ENCODE measurements around the gene SLC25A5. TPM values are rescaled to one million over a fixed set of nuclear protein-coding genes. Genes with fewer than 3 reads are reported as not detected.

The SLC25A5 gene
- total RNA-seq, 1 donor from 2014 or later, result 73.6 TPM

DNA sequence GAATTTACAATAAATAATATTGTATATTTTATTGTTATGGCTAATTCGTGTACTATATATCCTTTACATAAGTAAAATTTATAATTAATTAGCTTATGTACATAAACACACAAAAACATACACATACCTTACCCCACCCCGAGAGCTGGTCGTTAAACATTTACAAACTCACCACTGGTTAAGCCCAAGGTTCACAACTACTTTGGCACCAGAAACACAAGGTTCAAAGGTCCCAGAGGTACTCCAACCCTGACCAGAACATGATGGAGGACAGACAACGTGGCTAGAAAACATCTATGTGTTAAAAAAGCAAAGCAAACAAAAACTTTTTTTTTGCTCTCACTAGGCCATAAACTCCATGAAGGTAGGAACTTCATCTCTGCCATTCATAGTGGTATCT is 37.7 kb downstream of the SLC25A5 start:
- no peak for DNase-seq

DNA sequence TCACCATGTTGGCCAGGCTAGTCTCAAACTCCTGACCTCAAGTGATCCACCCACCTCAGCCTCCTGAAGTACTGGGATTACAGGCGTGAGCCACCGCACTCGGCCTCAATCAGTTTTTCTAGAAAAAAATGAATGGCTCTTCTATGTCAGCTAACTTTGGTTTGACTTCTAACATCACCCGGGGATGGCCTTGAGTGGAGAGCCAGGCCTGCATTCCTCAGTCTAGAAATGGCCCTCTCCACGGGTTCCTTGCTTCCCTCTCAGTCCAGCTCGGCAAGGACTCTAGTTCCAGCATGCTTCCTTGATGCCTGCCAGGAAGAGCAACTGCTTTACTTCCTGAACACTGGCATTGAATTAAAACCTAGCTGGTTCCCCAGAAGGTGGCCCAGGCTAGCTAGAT is 39.0 kb downstream of the SLC25A5 start:
- DNase-seq, result no peak

DNA sequence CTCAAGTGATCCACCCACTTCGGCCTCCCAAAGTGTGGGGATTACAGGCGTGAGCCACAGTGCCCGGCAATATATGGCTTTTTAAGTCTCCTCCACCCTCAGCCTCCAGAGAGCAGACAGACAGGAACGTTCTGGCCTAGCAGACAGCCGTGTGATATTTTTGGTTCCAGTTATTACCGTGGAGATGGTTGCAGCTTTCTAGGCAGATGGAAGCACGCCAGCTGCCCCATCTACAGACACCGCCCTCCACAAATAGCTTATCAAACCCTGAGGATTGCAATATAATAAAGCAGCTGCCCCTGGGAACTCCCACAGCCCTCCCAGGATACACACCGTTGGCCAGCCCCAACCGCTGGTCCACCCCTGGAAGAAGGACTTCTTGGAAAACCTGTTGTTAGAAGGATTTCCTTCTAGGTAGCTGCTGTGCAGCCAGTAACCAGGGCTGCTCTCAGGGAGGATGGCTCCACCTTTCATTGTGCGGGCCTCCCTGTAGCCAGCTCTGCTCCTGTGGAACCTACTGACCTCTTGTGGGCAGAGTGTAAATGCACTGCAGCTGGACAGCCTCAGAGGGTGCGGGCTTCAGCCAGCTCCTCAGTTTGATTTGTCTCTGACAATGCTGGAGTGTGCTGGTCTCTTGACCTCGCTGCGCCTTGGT is 44.0 kb downstream of the SLC25A5 start:
- DNase-seq, result peak; percentile 1

DNA sequence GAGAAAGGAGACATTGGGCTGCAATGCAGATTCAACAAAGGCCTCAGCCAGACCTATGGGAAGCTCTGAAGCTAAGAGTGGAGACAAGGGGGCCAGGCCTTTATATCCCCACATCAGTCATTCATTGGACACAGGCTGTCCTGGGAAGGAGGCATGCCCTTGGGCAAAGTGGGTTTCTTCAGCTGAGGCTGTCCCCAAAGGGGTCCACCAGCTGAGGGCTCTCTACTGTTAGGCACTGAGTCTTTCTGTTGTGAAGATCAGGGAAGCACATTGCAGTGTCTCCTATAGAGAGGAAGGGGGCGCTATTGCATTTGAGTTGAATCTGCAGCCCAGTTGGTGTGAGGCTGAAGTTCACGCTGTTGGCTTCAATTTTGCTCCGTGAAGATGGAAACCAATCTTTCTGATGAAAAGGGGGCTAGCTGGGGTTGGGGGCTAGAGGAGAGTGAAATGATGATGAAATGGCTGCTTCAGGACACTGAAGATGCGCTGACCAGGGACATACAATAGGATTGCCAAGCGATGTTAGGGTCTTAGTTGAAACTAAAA is 48.0 kb downstream of the SLC25A5 start:
- DNase-seq, result no peak

DNA sequence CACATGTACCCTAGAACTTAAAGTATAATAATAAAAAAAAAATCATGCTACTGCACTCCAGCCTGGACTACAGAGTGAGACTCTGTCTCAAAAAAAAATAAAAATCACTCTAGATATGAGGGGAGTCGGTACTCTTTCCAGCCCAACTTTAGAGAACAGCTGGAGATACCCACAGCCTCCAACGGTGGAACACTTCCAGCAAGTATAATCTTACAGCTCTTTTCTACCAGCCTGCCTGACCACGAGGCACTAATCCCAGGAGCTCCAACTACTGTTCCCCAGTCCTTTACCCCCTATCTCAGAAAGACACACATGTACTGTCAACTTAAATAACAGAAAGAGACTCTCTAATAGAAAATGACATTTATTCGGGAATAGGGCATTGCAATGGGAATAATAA is 50.1 kb downstream of the SLC25A5 start:
- no peak for DNase-seq

Small RNA genes lying within 50 kb of the gene (small RNA-seq; reads per million reads assigned to genes)
- gene RNU1-67P (0.41 reads per million, percentile 37 among the genes with 10 or more reads in this experiment), gene RNY3P16 (0.20 reads per million)

Other genes starting within 250 kb of the SLC25A5 start
- 151 TPM for gene PGRMC1, start 232.2 kb upstream of the SLC25A5 start, total RNA-seq
- 2.2 TPM for gene SLC25A43, start 69.1 kb upstream of the SLC25A5 start, total RNA-seq
- gene STEEP1, start 97.0 kb downstream of the SLC25A5 start, total RNA-seq, result 28.1 TPM
- gene UBE2A, start 106.1 kb downstream of the SLC25A5 start, total RNA-seq, result 28.1 TPM
- gene NKRF, start 138.0 kb downstream of the SLC25A5 start, total RNA-seq, result 14.0 TPM
- 43.0 TPM for gene SEPTIN6, start 224.7 kb downstream of the SLC25A5 start, total RNA-seq